ENCODE data around the gene PHACTR2.

DNA sequence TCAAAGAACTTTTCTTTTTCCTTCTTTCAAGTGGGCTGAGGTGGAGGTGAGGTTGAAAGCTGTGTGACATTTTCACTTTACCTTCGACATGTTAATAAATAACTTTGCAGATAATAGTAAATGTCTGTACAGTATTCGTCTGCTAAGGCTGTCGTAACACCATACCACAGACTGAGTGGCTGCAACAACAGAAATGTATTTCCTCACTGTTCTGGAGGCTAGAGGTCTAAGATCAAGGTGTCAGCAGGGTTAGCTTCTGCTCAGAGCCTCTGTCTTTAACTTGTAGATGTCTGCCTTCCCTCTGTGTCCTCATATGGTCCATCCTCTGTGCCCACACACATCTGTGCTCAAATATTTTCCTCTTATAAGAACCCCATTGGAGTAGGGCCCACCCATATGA lies 14.9 kb downstream of the PHACTR2 start:
- TF ChIP-seq, protein P1, sequence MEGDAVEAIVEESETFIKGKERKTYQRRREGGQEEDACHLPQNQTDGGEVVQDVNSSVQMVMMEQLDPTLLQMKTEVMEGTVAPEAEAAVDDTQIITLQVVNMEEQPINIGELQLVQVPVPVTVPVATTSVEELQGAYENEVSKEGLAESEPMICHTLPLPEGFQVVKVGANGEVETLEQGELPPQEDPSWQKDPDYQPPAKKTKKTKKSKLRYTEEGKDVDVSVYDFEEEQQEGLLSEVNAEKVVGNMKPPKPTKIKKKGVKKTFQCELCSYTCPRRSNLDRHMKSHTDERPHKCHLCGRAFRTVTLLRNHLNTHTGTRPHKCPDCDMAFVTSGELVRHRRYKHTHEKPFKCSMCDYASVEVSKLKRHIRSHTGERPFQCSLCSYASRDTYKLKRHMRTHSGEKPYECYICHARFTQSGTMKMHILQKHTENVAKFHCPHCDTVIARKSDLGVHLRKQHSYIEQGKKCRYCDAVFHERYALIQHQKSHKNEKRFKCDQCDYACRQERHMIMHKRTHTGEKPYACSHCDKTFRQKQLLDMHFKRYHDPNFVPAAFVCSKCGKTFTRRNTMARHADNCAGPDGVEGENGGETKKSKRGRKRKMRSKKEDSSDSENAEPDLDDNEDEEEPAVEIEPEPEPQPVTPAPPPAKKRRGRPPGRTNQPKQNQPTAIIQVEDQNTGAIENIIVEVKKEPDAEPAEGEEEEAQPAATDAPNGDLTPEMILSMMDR (IDR thresholded peaks at IDR 0.05; ENCODE audit: borderline replicate concordance, extremely low read depth, low read length, poor library complexity, severe bottlenecking) = no peak
- TF ChIP-seq EZH2 (IDR thresholded peaks at IDR 0.05; ENCODE audit: borderline replicate concordance, low read depth, low read length, severe bottlenecking) = no peak
